CD4-positive, CD25-positive, alpha-beta regulatory T cell (primary cell): ENCODE results near the gene REG3A. TPM values are rescaled to one million over a fixed set of nuclear protein-coding genes. Genes with fewer than 3 reads are reported as not detected.

ENCODE experiments used
- ATAC-seq, 2 donors: fragments of 150-1000 bp; cut with Tn5 transposase; one replicate each; pipeline ENCODE4 v1.10.0; 2021; ENCODE audit warnings: low read depth in 2 of 2, moderate number of reproducible peaks in 2 of 2, moderate library complexity in 1 of 2
- DNase-seq, 3 donors: peaks; one replicate each; pipeline versions ENCODE4 v3.0.0 to v3.0.0-alpha.2; 2012 to 2022; ENCODE audit warnings: mixed read lengths in 1 of 3
- H3K27ac ChIP-seq: one replicate; pipeline ENCODE4 v1.7.0; 2013; ENCODE audit warnings: mild to moderate bottlenecking, low read length; ENCODE audit not compliant: insufficient read depth, poor library complexity, severe bottlenecking
- H3K27me3 ChIP-seq: one replicate; pipeline ENCODE4 v1.7.0; 2013; ENCODE audit warnings: low read length; ENCODE audit not compliant: control insufficient read depth, insufficient read depth
- H3K36me3 ChIP-seq: one replicate; pipeline ENCODE4 v1.7.0; 2013; ENCODE audit warnings: mild to moderate bottlenecking, low read length, moderate library complexity; ENCODE audit not compliant: control insufficient read depth, insufficient read depth
- H3K4me1 ChIP-seq: 2 replicates; pipeline ENCODE4 v1.7.0; 2013; ENCODE audit warnings: mild to moderate bottlenecking, low read length; ENCODE audit not compliant: insufficient read depth, control insufficient read depth, poor library complexity, severe bottlenecking
- H3K4me3 ChIP-seq: one replicate; pipeline ENCODE4 v1.7.0; 2013; ENCODE audit warnings: low read depth, mild to moderate bottlenecking, low read length, moderate library complexity
- H3K9me3 ChIP-seq, 2 experiments: 1 replicate in 1 of 2; 2 replicates in 1 of 2; pipeline ENCODE4 v1.7.0; 2013; ENCODE audit warnings: low read length in 2 of 2, mild to moderate bottlenecking in 1 of 2, moderate library complexity in 1 of 2; ENCODE audit not compliant: control insufficient read depth in 2 of 2
- H3K27ac Mint-ChIP-seq, 3 donors: one replicate each; pipeline ENCODE4 v1.8.0; 2020 to 2022; ENCODE audit warnings: mild to moderate bottlenecking in 3 of 3, mixed read lengths in 3 of 3, moderate library complexity in 2 of 3
- H3K27me3 Mint-ChIP-seq: one replicate; pipeline ENCODE4 v1.8.0; 2022; ENCODE audit warnings: mild to moderate bottlenecking, mixed read lengths
- H3K36me3 Mint-ChIP-seq: one replicate; pipeline ENCODE4 v1.8.0; 2020; ENCODE audit warnings: mixed read lengths
- H3K4me1 Mint-ChIP-seq, 4 donors: one replicate each; pipeline ENCODE4 v1.8.0; 2020 to 2022; ENCODE audit warnings: mixed read lengths in 4 of 4, mild to moderate bottlenecking in 1 of 4
- H3K4me3 Mint-ChIP-seq, 4 donors: one replicate each; pipeline ENCODE4 v1.8.0; 2020 to 2022; ENCODE audit warnings: mild to moderate bottlenecking in 4 of 4, mixed read lengths in 4 of 4, moderate library complexity in 3 of 4
- H3K9me3 Mint-ChIP-seq, 7 donors: one replicate each; pipeline ENCODE4 v1.8.0; 2020 to 2022; ENCODE audit warnings: mixed read lengths in 7 of 7, mild to moderate bottlenecking in 3 of 7, moderate library complexity in 2 of 7
- polyA plus RNA-seq, 4 donors: library from polyadenylated mRNA; unstranded; fragments of 300-500 nt; fragmentation: Illumina TruSeq; gene quantifications; one replicate each; pipeline ENCODE4 v1.2.3, GENCODE V29; 2021
- total RNA-seq: library from RNA; stranded (reverse); gene quantifications from one replicate; pipeline ENCODE4 v1.2.3, GENCODE V29; 2022

The REG3A gene
- total RNA-seq = not detected
- not detected for polyA plus RNA-seq

DNA sequence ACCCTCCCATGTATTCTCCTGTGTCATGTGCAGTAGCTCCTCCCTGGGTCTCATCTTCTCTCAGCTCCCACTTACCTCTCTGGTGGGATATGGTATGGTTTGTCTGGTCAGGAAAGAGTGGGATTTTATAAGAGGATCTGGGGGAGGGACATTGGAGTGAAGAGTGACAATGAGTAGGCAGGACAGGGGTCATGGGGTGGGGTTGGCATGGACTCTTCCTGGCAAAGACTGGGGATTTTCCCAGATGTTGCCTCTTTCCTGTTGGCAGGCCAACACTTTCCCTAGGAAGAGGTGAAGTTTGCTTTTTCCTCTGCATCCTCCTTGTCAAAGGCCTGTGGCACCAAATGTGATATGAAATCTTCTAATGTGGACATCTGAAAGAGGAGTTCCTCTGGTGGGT lies at the start of gene REG3A:
REG3A (minus strand) TSS at position 101 of the 400 bp plus-strand sequence. CDS start 348 bp downstream, outside the sequence.
- ATAC-seq = no peak
- Histone ChIP-seq H3K27me3 (no peaks in the 10 kb centered on the region), H3K27ac (no peak within 1 kb of the TSS), H3K9me3 (peaks cover 0 to 19% of the 10 kb centered on the region in 2 experiments), H3K4me1 (no peaks in the 10 kb centered on the region), H3K36me3 (no peaks in the 10 kb centered on the region), H3K4me3 (no peak within 1 kb of the TSS)
- no peak for DNase-seq
- Mint-ChIP-seq H3K4me3 (no peak within 1 kb of the TSS), H3K36me3 (no peaks in the 10 kb centered on the region), H3K27me3 (no peaks in the 10 kb centered on the region), H3K27ac (no peak within 1 kb of the TSS), H3K9me3 (peaks cover 5 to 24% (median 10%) of the 10 kb centered on the region in 7 donors), H3K4me1 (no peaks in the 10 kb centered on the region)

DNA sequence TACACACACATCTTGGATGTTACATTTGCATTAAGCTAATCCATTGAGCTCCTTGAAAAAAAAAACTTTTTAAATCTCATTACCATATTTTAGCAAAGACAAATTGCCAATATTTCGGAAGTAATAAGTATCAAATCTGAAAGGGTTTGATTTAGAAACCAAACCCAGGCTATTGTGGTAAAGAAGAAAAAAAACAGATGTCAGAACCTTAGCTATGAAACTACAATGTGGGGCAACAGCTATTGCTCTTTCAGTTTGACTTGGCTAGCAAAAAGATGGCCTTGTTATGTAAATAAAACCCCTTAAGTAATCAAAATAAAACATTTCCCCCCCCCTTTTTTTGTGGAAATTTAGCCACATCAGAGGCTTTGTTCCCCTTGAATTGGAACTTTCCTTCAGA lies 41.2 kb upstream of the REG3A start:
- no peak overlapping the region for H3K4me3 Mint-ChIP-seq
- peaks cover 0 to 5% of the 10 kb centered on the region in 2 experiments for H3K9me3 ChIP-seq
- no peak overlapping the region for H3K4me3 ChIP-seq
- H3K36me3 Mint-ChIP-seq = no peaks in the 10 kb centered on the region
- H3K4me1 Mint-ChIP-seq = no peaks in the 10 kb centered on the region
- H3K27ac Mint-ChIP-seq = no peak overlapping the region
- H3K27me3 ChIP-seq = no peaks in the 10 kb centered on the region
- H3K27me3 Mint-ChIP-seq = no peaks in the 10 kb centered on the region
- no peaks in the 10 kb centered on the region for H3K36me3 ChIP-seq
- H3K27ac ChIP-seq = no peak overlapping the region
- no peak for ATAC-seq
- no peak for DNase-seq
- no peaks in the 10 kb centered on the region for H3K4me1 ChIP-seq
- H3K9me3 Mint-ChIP-seq = peaks cover 0 to 11% (median 9%) of the 10 kb centered on the region in 7 donors

DNA sequence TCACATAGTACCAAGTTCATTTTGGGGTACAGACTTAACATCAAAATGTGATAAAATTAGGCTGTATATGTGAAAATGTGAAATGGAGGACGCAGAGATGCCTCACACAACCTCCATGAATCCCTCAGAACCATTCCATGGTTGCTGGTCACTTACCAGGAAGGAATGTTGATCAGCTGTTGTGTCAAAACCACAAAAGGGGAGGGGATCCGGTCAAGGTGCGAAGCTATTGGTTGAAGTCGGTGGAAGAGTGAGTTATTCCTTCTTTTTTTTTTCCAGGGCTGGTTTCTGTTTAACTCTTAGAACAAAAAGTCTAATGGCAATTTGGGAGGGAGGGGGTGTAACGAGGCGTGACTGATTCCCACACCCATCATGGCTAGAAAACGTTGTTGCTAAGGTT lies 32.3 kb upstream of the REG3A start:
- Histone ChIP-seq H3K4me3 (no peak overlapping the region), H3K27me3 (no peaks in the 10 kb centered on the region), H3K36me3 (no peaks in the 10 kb centered on the region), H3K9me3 (no peaks in the 10 kb centered on the region), H3K4me1 (no peaks in the 10 kb centered on the region), H3K27ac (no peak overlapping the region)
- Mint-ChIP-seq H3K36me3 (no peaks in the 10 kb centered on the region), H3K27me3 (no peaks in the 10 kb centered on the region), H3K4me3 (no peak overlapping the region), H3K9me3 (peaks cover 4 to 16% (median 6%) of the 10 kb centered on the region in 7 donors), H3K27ac (no peak overlapping the region), H3K4me1 (no peaks in the 10 kb centered on the region)
- ATAC-seq (no peak), DNase-seq (no peak)

DNA sequence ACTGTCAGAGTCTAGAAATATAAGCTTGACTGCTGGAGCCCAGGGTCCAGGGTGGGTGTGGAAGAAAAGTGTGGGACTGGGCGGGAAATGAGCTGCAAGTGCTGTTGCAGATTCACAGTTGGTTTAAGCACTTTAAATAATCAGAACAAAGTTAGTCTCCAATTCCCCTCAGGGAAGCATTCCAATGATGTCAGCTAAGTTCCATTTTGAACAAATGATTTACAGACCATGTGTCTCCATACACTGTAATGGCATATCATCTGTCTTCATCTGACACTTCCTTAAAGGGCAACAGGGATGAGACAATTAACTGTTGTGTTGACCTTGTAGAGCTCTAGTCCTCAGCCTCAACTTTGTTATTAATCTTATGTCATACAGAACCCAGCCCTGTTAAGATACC lies 31.5 kb upstream of the REG3A start:
- H3K27ac Mint-ChIP-seq = no peak overlapping the region
- Histone ChIP-seq H3K9me3 (no peaks in the 10 kb centered on the region), H3K4me1 (no peaks in the 10 kb centered on the region), H3K27me3 (no peaks in the 10 kb centered on the region), H3K4me3 (no peak overlapping the region), H3K27ac (no peak overlapping the region), H3K36me3 (no peaks in the 10 kb centered on the region)
- no peak for DNase-seq
- H3K4me3 Mint-ChIP-seq = no peak overlapping the region
- H3K4me1 Mint-ChIP-seq = no peaks in the 10 kb centered on the region
- H3K9me3 Mint-ChIP-seq = peaks cover under 1 to 18% (median 6%) of the 10 kb centered on the region in 7 donors
- no peak for ATAC-seq
- no peaks in the 10 kb centered on the region for H3K27me3 Mint-ChIP-seq
- no peaks in the 10 kb centered on the region for H3K36me3 Mint-ChIP-seq

DNA sequence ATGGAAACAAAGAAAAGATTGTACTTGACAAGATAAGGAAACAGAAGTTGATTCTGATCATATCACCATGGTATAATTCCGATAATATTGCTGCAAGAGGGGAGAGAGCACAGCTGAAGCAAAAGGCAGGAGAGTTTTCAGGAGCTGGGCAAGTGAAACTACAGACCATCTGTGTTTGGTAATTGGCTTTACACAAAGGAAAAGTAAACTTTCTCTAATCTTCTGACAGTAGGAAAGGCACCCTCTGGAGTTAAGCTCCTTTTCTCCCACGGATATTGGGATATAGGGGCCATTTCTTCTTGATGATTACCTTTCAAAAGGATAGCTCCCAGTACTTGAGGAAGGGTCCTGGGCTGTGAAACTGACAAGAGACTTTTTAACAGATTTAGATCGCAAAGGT lies 29.9 kb upstream of the REG3A start:
- DNase-seq (no peak), ATAC-seq (no peak)
- Histone ChIP-seq H3K36me3 (no peaks in the 10 kb centered on the region), H3K27ac (no peak overlapping the region), H3K27me3 (no peaks in the 10 kb centered on the region), H3K9me3 (no peaks in the 10 kb centered on the region), H3K4me1 (no peaks in the 10 kb centered on the region), H3K4me3 (no peak overlapping the region)
- no peaks in the 10 kb centered on the region for H3K4me1 Mint-ChIP-seq
- no peaks in the 10 kb centered on the region for H3K36me3 Mint-ChIP-seq
- H3K27me3 Mint-ChIP-seq = no peaks in the 10 kb centered on the region
- peaks cover 5 to 20% (median 9%) of the 10 kb centered on the region in 7 donors for H3K9me3 Mint-ChIP-seq
- no peak overlapping the region for H3K4me3 Mint-ChIP-seq
- no peak overlapping the region for H3K27ac Mint-ChIP-seq

DNA sequence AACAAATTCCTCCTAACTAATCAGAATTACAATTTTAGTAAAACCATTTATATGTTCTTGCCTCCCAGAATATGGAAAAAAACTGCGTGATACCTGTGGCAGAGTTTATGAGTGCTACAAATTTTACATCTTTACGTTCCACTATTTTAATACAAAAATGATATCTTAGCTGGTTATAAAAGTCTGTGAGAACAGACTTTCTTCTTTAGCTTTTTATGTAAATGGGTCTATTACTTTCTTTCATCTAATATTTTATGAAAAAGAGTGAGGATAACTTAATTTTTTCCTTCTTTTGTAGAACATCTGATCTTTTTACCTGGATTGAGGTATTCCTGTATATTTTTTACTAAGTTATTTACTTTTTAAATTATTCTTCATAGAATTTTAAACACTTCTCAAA lies 22.1 kb upstream of the REG3A start:
- H3K27me3 Mint-ChIP-seq = no peaks in the 10 kb centered on the region
- H3K4me3 Mint-ChIP-seq = no peak overlapping the region
- Histone ChIP-seq H3K36me3 (no peaks in the 10 kb centered on the region), H3K27ac (no peak overlapping the region), H3K4me3 (no peak overlapping the region), H3K9me3 (no peaks in the 10 kb centered on the region), H3K4me1 (no peaks in the 10 kb centered on the region), H3K27me3 (no peaks in the 10 kb centered on the region)
- ATAC-seq (no peak), DNase-seq (no peak)
- no peaks in the 10 kb centered on the region for H3K4me1 Mint-ChIP-seq
- H3K27ac Mint-ChIP-seq = no peak overlapping the region
- peaks cover 4 to 30% (median 13%) of the 10 kb centered on the region in 7 donors for H3K9me3 Mint-ChIP-seq
- no peaks in the 10 kb centered on the region for H3K36me3 Mint-ChIP-seq

DNA sequence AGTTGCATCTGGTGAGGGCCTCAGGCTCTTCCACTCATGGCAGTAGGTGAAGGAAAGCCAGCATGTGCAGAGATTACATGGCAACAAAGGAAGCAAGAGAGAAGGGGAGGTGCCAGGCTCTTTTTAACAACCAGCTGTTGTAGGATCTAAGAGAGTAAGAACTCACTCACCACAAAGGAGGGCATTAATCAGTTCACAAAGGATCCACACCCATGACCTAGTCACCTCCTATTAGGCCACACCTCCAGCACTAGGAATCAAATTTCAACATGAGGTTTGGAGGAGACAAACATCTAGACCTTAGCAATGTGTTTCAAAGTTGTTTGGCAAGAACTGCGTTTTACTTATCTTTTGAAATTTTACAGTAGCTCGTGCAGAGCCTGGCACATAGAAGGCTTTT lies 20.5 kb upstream of the REG3A start:
- DNase-seq = no peak
- Histone ChIP-seq H3K9me3 (no peaks in the 10 kb centered on the region), H3K36me3 (no peaks in the 10 kb centered on the region), H3K4me1 (no peaks in the 10 kb centered on the region), H3K27ac (no peak overlapping the region), H3K27me3 (no peaks in the 10 kb centered on the region), H3K4me3 (no peak overlapping the region)
- no peaks in the 10 kb centered on the region for H3K36me3 Mint-ChIP-seq
- no peak overlapping the region for H3K4me3 Mint-ChIP-seq
- no peaks in the 10 kb centered on the region for H3K27me3 Mint-ChIP-seq
- no peaks in the 10 kb centered on the region for H3K4me1 Mint-ChIP-seq
- ATAC-seq = no peak
- H3K9me3 Mint-ChIP-seq = peaks cover 4 to 28% (median 15%) of the 10 kb centered on the region in 7 donors
- no peak overlapping the region for H3K27ac Mint-ChIP-seq

DNA sequence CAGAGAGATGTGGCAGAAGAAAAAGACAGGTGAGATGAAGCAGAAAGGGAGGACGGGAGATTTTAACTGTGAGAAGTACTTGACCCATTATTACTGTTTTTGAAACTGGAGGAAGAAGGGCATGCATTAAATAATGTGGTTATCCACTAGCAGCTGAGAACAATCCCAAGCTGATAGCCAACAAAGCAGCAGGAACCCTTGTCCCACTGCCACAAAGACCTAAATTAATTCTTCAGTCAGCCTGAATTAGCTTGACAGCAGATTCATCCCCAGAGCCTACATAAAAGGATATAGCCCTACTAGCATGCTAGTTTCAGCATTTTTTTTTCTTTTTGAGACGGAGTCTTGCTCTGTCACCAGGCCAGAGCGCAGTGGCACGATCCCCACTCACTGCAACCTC lies 19.5 kb upstream of the REG3A start:
- Mint-ChIP-seq H3K27me3 (no peaks in the 10 kb centered on the region), H3K27ac (no peak overlapping the region), H3K9me3 (peaks cover 0 to 28% (median 14%) of the 10 kb centered on the region in 7 donors), H3K36me3 (no peaks in the 10 kb centered on the region), H3K4me3 (no peak overlapping the region), H3K4me1 (no peaks in the 10 kb centered on the region)
- Histone ChIP-seq H3K36me3 (no peaks in the 10 kb centered on the region), H3K4me1 (no peaks in the 10 kb centered on the region), H3K27me3 (no peaks in the 10 kb centered on the region), H3K4me3 (no peak overlapping the region), H3K27ac (no peak overlapping the region), H3K9me3 (no peaks in the 10 kb centered on the region)
- no peak for DNase-seq
- ATAC-seq = no peak
